ENCODE measurements around the gene RBM19.

Gene RBM19

DNA sequence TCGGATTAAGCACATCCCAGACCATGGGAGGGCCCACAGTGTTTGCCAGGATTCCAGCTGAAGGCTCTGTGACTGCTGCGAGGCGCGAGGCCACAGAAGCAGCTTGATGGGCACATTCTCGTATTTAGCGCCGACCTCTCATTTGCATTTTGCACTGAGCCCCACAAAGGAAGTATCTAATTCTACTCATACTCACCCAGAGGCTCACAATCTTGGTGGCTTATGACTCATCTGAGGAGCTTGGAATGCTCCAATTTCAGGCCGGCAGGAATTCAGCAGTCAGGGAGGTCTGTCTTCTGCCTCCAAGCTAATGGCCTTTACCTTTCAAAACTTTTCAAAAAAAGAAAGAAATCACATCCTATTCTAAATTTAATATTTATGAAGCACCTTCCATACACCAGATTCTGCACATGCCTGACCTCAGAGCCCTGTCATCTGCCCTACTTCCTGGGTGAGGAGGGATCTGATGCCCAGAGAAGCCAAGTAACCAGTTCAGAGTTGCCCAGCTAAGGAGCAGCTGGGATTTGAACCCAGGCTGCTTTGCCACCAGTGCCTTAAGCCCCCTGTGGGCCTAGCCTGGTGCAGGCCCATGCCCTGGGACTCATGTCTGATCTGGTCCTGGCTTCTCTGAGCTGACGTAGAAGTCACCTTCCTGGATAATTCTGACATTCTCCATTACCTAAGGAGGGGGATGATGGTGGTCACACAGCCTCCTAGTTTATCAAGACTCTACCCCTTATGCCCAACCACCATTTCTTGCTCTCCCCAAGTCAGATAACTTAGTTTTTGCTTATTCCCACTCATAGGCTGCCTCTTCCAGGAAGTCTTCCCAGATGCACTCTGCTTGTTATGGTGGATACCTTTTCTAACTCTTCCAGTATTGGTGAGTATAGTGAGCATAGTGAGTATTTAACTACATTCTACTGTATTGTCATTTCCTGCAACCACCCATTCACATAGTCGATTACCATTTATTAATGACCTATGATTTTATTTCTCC lies 198.9 kb downstream of the RBM19 start:
- TF ChIP-seq, protein P1, sequence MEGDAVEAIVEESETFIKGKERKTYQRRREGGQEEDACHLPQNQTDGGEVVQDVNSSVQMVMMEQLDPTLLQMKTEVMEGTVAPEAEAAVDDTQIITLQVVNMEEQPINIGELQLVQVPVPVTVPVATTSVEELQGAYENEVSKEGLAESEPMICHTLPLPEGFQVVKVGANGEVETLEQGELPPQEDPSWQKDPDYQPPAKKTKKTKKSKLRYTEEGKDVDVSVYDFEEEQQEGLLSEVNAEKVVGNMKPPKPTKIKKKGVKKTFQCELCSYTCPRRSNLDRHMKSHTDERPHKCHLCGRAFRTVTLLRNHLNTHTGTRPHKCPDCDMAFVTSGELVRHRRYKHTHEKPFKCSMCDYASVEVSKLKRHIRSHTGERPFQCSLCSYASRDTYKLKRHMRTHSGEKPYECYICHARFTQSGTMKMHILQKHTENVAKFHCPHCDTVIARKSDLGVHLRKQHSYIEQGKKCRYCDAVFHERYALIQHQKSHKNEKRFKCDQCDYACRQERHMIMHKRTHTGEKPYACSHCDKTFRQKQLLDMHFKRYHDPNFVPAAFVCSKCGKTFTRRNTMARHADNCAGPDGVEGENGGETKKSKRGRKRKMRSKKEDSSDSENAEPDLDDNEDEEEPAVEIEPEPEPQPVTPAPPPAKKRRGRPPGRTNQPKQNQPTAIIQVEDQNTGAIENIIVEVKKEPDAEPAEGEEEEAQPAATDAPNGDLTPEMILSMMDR (IDR thresholded peaks at IDR 0.05; ENCODE audit: poor library complexity, severe bottlenecking): no peak
- H3K9me3 ChIP-seq (ENCODE audit: severe bottlenecking): no peaks in the 10 kb centered on the region
- H3K4me1 ChIP-seq (ENCODE audit: insufficient read depth, poor library complexity, severe bottlenecking): no peaks in the 10 kb centered on the region
- H3K4me3 ChIP-seq (ENCODE audit: severe bottlenecking): no peak overlapping the region
- DNase-seq (ENCODE audit: low spot score) (no peak), ATAC-seq (ENCODE audit: low read depth) (peak; percentile 90)
- H3K27me3 ChIP-seq (ENCODE audit: insufficient read depth, poor library complexity, severe bottlenecking): peaks cover 15% of the 10 kb centered on the region
- no peak overlapping the region for H3K27ac ChIP-seq (ENCODE audit: poor library complexity, severe bottlenecking)
- H3K36me3 ChIP-seq (ENCODE audit: low read depth): no peaks in the 10 kb centered on the region

Measured in RWPE2 (cell line).